ENCODE results near the gene FCN1. TPM values are rescaled to one million over a fixed set of nuclear protein-coding genes. Genes with fewer than 3 reads are reported as not detected.
"Not testable (repeated sequence)": the region's sequence is repeated elsewhere in the genome, so short reads cannot be mapped to it uniquely, and the experiment has no call there.

Gene FCN1
- total RNA-seq, 1 donor: 1,156 TPM

DNA sequence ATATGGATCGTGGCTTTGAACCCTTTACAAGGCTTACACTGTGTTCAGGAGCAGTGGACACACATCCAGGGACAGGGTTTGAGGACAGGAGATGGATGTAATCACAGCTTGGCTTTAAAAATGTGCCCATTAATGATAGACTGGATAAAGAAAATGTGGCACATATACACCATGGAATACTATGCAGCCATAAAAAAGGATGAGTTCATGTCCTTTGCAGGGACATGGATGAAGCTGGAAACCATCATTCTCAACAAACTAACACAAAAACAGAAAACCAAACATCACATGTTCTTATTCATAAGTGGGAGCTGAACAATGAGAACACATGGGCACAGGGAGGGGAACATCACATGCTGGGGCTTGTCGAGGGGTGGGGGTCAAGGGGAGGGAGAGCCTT lies 60.3 kb downstream of the FCN1 start:
- not testable (repeated sequence) for H3K27me3 ChIP-seq (ENCODE audit: insufficient read depth, low read length); H3K4me1 ChIP-seq (ENCODE audit: insufficient read depth, low read length); H3K9me3 ChIP-seq (ENCODE audit: low read depth, low read length); H3K4me3 ChIP-seq (ENCODE audit: low read length)

DNA sequence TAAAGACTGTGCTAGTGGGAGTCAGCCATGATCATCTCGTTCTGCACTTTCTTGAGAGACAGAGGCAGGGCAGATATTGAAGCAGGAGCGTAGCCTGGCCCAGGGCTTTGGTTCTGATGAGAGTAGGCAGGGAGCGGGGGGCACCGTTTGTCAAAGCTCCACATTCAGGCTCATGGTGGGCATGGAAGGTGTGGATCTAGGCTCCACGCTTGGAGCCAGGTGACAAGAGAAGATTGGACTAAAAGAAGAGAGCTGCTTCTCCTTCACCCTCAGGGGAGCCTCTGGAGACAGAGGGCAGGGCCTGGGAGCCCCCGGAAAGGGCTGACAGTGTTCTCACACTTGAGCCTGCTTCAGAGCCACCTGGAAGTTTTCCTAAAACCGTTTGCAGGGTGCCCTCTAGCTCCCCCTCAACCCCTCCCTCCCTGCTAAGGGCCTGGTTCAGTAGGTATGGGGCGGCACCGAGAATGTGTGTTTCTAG lies 61.8 kb downstream of the FCN1 start:
- H3K4me3 ChIP-seq (ENCODE audit: low read length): no peak overlapping the region
- no peaks in the 10 kb centered on the region for H3K27me3 ChIP-seq (ENCODE audit: insufficient read depth, low read length)
- H3K9me3 ChIP-seq (ENCODE audit: low read depth, low read length): no peaks in the 10 kb centered on the region
- H3K4me1 ChIP-seq (ENCODE audit: insufficient read depth, low read length): no peaks in the 10 kb centered on the region

Other genes starting within 250 kb of the FCN1 start
- gene FCN2, start 37.1 kb downstream of the FCN1 start, total RNA-seq: not detected
- 4.4 TPM for gene OLFM1, start 169.8 kb upstream of the FCN1 start, total RNA-seq

Data from mononuclear cell (primary cell).